ENCODE data around the gene FNTB. TPM values are rescaled to one million over a fixed set of nuclear protein-coding genes. Genes with fewer than 3 reads are reported as not detected.

Gene FNTB
- total and polyA plus RNA-seq, 2 donors (not counting 1 experiment from before 2014, with no cell fraction given) = 6.6 to 10.2 TPM

DNA sequence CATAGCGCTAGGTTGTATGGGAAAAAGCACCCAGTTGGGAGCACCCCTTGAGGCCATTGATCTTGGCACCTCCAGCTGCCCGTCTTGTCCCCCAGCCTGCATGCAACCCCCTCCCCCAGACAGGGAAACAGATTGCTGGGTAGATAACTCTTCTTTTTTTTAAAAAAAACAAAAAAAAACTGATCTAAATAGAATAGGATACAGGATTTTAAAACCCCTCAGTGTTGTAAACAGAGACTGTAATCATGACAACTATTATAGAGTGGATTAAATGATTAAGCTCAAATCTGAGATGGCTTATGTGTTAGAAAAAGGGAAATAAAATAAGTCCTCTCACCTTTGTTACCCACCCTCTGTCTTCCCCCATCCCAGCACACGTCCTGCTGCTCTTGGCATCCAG is 66.8 kb downstream of the FNTB start:
- no peak overlapping the region for H2AFZ ChIP-seq (ENCODE audit: insufficient read depth, low read depth, low read length, poor library complexity, severe bottlenecking)
- no peaks in the 10 kb centered on the region for H3K27me3 ChIP-seq (replicated peaks in 1 of 4; ENCODE audit: control extremely low read depth in 1 of 4, control insufficient read depth in 3 of 4, insufficient read depth in 4 of 4, low read length in 3 of 4)
- H3K27me3 Mint-ChIP-seq = no peaks in the 10 kb centered on the region
- ChIA-PET POLR2A (no interaction called here), CTCF (no interaction called here)
- no peak overlapping the region for H3K4me3 ChIP-seq (ENCODE audit: control extremely low read depth in 1 of 5, extremely low read depth in 1 of 5, insufficient read depth in 1 of 5, low read depth in 2 of 5, low read length in 4 of 5)
- no peak overlapping the region for H3K27ac Mint-ChIP-seq
- no peak overlapping the region for H3K9ac ChIP-seq (ENCODE audit: low read length)
- H4K20me1 ChIP-seq (ENCODE audit: control insufficient read depth, insufficient read depth, low read length, poor library complexity, severe bottlenecking) = no peaks in the 10 kb centered on the region
- H3K4me3 Mint-ChIP-seq = no peak overlapping the region
- 100% methylated on average over 2 of the region's 3 CpGs for whole genome bisulfite sequencing (ENCODE audit: insufficient coverage)
- peaks cover 0 to 7% of the 10 kb centered on the region in 2 experiments for H3K36me3 ChIP-seq (replicated peaks in 1 of 2; ENCODE audit: control extremely low read depth in 1 of 2, control insufficient read depth in 1 of 2, extremely low read depth in 1 of 2, insufficient read depth in 2 of 2, low read length in 1 of 2)
- H3K4me2 ChIP-seq (replicated peaks; ENCODE audit: low read depth, low read length, poor library complexity, severe bottlenecking) = no peak overlapping the region
- intact Hi-C loops (cut with micrococcal nuclease) = no loop called here
- no peaks in the 10 kb centered on the region for H3K4me1 Mint-ChIP-seq
- TF ChIP-seq EZH2 (IDR thresholded peaks at IDR 0.05; ENCODE audit: borderline replicate concordance, insufficient read depth, low read depth, low read length, poor library complexity, severe bottlenecking) (no peak), CTCF (IDR thresholded peaks at IDR 0.05) (no peak)
- H3K9me3 ChIP-seq (ENCODE audit: control extremely low read depth in 1 of 3, control insufficient read depth in 2 of 3, insufficient read depth in 1 of 3, low read length in 2 of 3) = no peaks in the 10 kb centered on the region
- ATAC-seq (ENCODE audit: low read depth) (no peak), DNase-seq (no peak)
- no peak overlapping the region for H3K27ac ChIP-seq (ENCODE audit: low read length in 2 of 2)
- H3K9me3 Mint-ChIP-seq (ENCODE audit: insufficient read depth) = no peaks in the 10 kb centered on the region
- H3K4me1 ChIP-seq (ENCODE audit: control insufficient read depth in 2 of 2, insufficient read depth in 2 of 2, low read length in 2 of 2) = no peaks in the 10 kb centered on the region
- H3K79me2 ChIP-seq (ENCODE audit: control insufficient read depth, insufficient read depth, low read length) = no peaks in the 10 kb centered on the region

DNA sequence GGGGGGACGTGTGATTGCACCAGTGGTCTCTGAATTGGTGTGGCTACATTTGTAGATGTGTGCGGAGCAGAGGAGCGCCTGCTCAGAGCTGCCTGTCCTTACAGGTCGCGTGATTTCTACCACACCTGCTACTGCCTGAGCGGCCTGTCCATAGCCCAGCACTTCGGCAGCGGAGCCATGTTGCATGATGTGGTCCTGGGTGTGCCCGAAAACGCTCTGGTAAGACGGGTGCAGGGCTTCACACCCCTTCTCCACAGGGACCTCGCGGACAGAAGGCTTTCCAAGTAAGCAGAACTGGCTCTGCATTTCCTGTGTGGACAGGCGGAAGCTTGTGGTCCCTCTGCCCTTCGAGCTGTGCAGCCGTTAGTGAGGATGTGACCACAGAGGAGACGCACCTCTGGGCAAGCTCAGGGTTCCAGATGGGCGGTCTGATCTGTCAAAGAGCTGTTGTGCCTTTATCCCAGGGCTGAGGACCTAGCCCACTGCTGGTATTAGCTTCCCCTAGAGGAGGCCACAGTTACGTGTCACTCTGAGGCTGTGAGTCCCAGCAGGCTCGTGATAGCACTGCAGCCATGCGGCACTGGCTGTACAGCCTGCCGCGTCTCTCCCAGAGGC is 67.9 kb downstream of the FNTB start:
- H3K4me3 Mint-ChIP-seq = no peak overlapping the region
- no peaks in the 10 kb centered on the region for H3K4me1 Mint-ChIP-seq
- ChIA-PET POLR2A (no interaction called here), CTCF (no interaction called here)
- H3K27me3 Mint-ChIP-seq = no peaks in the 10 kb centered on the region
- no peak overlapping the region for H3K4me2 ChIP-seq (replicated peaks; ENCODE audit: low read depth, low read length, poor library complexity, severe bottlenecking)
- no peak for DNase-seq
- no peak overlapping the region for H3K9ac ChIP-seq (ENCODE audit: low read length)
- WGBS (ENCODE audit: insufficient coverage) = 74% methylated on average over 23 of the region's 23 CpGs
- H3K4me1 ChIP-seq (ENCODE audit: control insufficient read depth in 2 of 2, insufficient read depth in 2 of 2, low read length in 2 of 2) = no peaks in the 10 kb centered on the region
- TF ChIP-seq CTCF (IDR thresholded peaks at IDR 0.05) = no peak
- no peak for TF ChIP-seq EZH2 (IDR thresholded peaks at IDR 0.05; ENCODE audit: borderline replicate concordance, insufficient read depth, low read depth, low read length, poor library complexity, severe bottlenecking)
- H3K36me3 ChIP-seq (replicated peaks in 1 of 2; ENCODE audit: control extremely low read depth in 1 of 2, control insufficient read depth in 1 of 2, extremely low read depth in 1 of 2, insufficient read depth in 2 of 2, low read length in 1 of 2) = peaks cover 0 to 7% of the 10 kb centered on the region in 2 experiments
- H3K9me3 Mint-ChIP-seq (ENCODE audit: insufficient read depth) = no peaks in the 10 kb centered on the region
- ATAC-seq (ENCODE audit: low read depth) = no peak
- no peak overlapping the region for H3K27ac Mint-ChIP-seq
- H4K20me1 ChIP-seq (ENCODE audit: control insufficient read depth, insufficient read depth, low read length, poor library complexity, severe bottlenecking) = no peaks in the 10 kb centered on the region
- no peaks in the 10 kb centered on the region for H3K79me2 ChIP-seq (ENCODE audit: control insufficient read depth, insufficient read depth, low read length)
- H3K27me3 ChIP-seq (replicated peaks in 1 of 4; ENCODE audit: control extremely low read depth in 1 of 4, control insufficient read depth in 3 of 4, insufficient read depth in 4 of 4, low read length in 3 of 4) = no peaks in the 10 kb centered on the region
- no peak overlapping the region for H2AFZ ChIP-seq (ENCODE audit: insufficient read depth, low read depth, low read length, poor library complexity, severe bottlenecking)
- H3K4me3 ChIP-seq (ENCODE audit: control extremely low read depth in 1 of 5, extremely low read depth in 1 of 5, insufficient read depth in 1 of 5, low read depth in 2 of 5, low read length in 4 of 5) = peak overlapping the region in 1 of 5 experiments; percentile 11
- no peaks in the 10 kb centered on the region for H3K9me3 ChIP-seq (ENCODE audit: control extremely low read depth in 1 of 3, control insufficient read depth in 2 of 3, insufficient read depth in 1 of 3, low read length in 2 of 3)
- H3K27ac ChIP-seq (ENCODE audit: low read length in 2 of 2) = no peak overlapping the region
- intact Hi-C loops (cut with micrococcal nuclease) = no loop called here
